Fibroblast of lung (primary cell): Measurements from ENCODE around the gene FGF5. TPM values are rescaled to one million over a fixed set of nuclear protein-coding genes. Genes with fewer than 3 reads are reported as not detected.

Experiments
- DNase-seq, 2 donors: peaks; one replicate each; pipeline versions ENCODE4 v3.0.0 to v3.0.0-alpha.2; 2010; ENCODE audit warnings: low read depth in 2 of 2
- H2AFZ ChIP-seq: 2 replicates; pipeline ENCODE4 v1.5.1; 2012; ENCODE audit warnings: low read length, control low read depth, inconsistent platforms
- H3K27ac ChIP-seq: 2 replicates; pipeline ENCODE4 v1.5.1; 2011; ENCODE audit warnings: low read length, control low read depth; ENCODE audit not compliant: insufficient read depth
- H3K27me3 ChIP-seq: 2 replicates; pipeline ENCODE4 v1.5.1; 2011; ENCODE audit warnings: mild to moderate bottlenecking, low read length; ENCODE audit not compliant: control insufficient read depth, insufficient read depth
- H3K36me3 ChIP-seq: 2 replicates; pipeline ENCODE4 v1.5.1; 2011; ENCODE audit warnings: low read length; ENCODE audit not compliant: control insufficient read depth, insufficient read depth
- H3K4me1 ChIP-seq: 2 replicates; pipeline ENCODE4 v1.5.1; 2011; ENCODE audit warnings: low read length; ENCODE audit not compliant: control insufficient read depth, insufficient read depth; ENCODE audit errors: extremely low read depth
- H3K4me2 ChIP-seq: 2 replicates; pipeline ENCODE4 v1.5.1; 2011; ENCODE audit warnings: low read length, control low read depth; ENCODE audit not compliant: insufficient read depth; ENCODE audit errors: extremely low read depth
- H3K4me3 ChIP-seq, 4 experiments: fragments of 200-600 bp in 1 of 4; sonication (generic) in 1 of 4; replicated peaks in 1 of 4; 2 replicates each; pipeline ENCODE4 v1.5.1; 2011 to 2016; ENCODE audit warnings: low read length in 4 of 4, low read depth in 3 of 4, mild to moderate bottlenecking in 3 of 4, control low read depth in 2 of 4, inconsistent platforms in 1 of 4, mixed read lengths in 1 of 4; ENCODE audit not compliant: insufficient read depth in 1 of 4; ENCODE audit errors: control extremely low read depth in 1 of 4
- H3K79me2 ChIP-seq: 2 replicates; pipeline ENCODE4 v1.5.1; 2012; ENCODE audit warnings: mild to moderate bottlenecking, low read length, inconsistent platforms; ENCODE audit not compliant: control insufficient read depth, insufficient read depth
- H3K9ac ChIP-seq: 2 replicates; pipeline ENCODE4 v1.5.1; 2011; ENCODE audit warnings: mild to moderate bottlenecking, low read length, control low read depth; ENCODE audit not compliant: insufficient read depth
- H3K9me3 ChIP-seq: 2 replicates; pipeline ENCODE4 v1.5.1; 2012; ENCODE audit warnings: low read depth, low read length; ENCODE audit not compliant: control insufficient read depth, insufficient read depth
- H4K20me1 ChIP-seq: 2 replicates; pipeline ENCODE4 v1.5.1; 2011; ENCODE audit warnings: low read length; ENCODE audit not compliant: control insufficient read depth, insufficient read depth; ENCODE audit errors: extremely low read depth
- EZH2 ChIP-seq: IDR thresholded peaks from 2 replicates; pipeline ENCODE4 v1.5.1; 2012; ENCODE audit warnings: low read length, control low read depth, mild to moderate bottlenecking; ENCODE audit errors: missing control alignments
- polyA plus RNA-seq, 2 donors: library from polyadenylated mRNA; depleted of rRNA in 1 of 2; stranded (reverse) in 1 of 2; unstranded in 1 of 2; fragments of >200 nt; gene quantifications; 2 replicates each; pipeline ENCODE4 v1.2.1, GENCODE V29; 2011 to 2012; ENCODE audit warnings: missing spikeins in 1 of 2
- total RNA-seq: library from RNA; depleted of rRNA; stranded (reverse); fragments of >200 nt; gene quantifications from 2 replicates; pipeline ENCODE4 v1.2.1, GENCODE V29; 2014
- TF ChIP-seq, protein P1 (sequence below), 2 donors: IDR thresholded peaks in 1 of 2; conservative IDR thresholded peaks in 1 of 2; 1 replicate in 1 of 2; 2 replicates in 1 of 2; pipeline ENCODE4 v1.5.1; 2011 to 2012; ENCODE audit warnings: low read length in 2 of 2, control low read depth in 1 of 2, inconsistent platforms in 1 of 2, low read depth in 1 of 2, mild to moderate bottlenecking in 1 of 2

FGF5 gene
- total and polyA plus RNA-seq, 2 donors (not counting 1 experiment from before 2014, with no cell fraction given), result 25.8 to 56.4 TPM

DNA sequence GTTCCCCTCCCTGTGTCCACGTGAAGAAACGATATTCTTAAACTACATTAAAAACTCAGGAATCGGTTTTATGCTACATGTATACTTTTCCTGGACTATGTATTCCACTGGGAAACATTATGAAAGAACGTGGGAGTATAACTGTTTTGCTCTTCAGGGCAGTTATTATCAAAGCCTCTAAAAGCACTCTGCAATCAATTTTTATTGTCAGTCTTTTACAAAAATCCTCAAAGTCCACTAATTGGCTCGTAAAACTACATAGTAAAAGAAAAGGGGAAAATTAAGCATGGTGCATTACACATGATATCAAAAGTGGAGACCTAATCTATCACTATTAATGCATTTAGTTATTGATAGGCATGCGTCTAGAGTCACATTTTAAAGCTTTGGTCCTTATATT lies 57.7 kb downstream of the FGF5 start:
- no peak overlapping the region for H3K4me2 ChIP-seq
- H3K27me3 ChIP-seq, result no peaks in the 10 kb centered on the region
- no peak overlapping the region for H2AFZ ChIP-seq
- H4K20me1 ChIP-seq, result no peaks in the 10 kb centered on the region
- no peaks in the 10 kb centered on the region for H3K9me3 ChIP-seq
- no peak overlapping the region for H3K27ac ChIP-seq
- TF ChIP-seq, protein P1, sequence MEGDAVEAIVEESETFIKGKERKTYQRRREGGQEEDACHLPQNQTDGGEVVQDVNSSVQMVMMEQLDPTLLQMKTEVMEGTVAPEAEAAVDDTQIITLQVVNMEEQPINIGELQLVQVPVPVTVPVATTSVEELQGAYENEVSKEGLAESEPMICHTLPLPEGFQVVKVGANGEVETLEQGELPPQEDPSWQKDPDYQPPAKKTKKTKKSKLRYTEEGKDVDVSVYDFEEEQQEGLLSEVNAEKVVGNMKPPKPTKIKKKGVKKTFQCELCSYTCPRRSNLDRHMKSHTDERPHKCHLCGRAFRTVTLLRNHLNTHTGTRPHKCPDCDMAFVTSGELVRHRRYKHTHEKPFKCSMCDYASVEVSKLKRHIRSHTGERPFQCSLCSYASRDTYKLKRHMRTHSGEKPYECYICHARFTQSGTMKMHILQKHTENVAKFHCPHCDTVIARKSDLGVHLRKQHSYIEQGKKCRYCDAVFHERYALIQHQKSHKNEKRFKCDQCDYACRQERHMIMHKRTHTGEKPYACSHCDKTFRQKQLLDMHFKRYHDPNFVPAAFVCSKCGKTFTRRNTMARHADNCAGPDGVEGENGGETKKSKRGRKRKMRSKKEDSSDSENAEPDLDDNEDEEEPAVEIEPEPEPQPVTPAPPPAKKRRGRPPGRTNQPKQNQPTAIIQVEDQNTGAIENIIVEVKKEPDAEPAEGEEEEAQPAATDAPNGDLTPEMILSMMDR (conservative IDR thresholded peaks at IDR 0.05 in 1 of 2, IDR thresholded peaks at IDR 0.05 in 1 of 2; ENCODE audit: low read depth in 1 of 2, low read length in 2 of 2), result no peak
- TF ChIP-seq EZH2, result no peak
- no peak for DNase-seq
- no peak overlapping the region for H3K9ac ChIP-seq
- no peak overlapping the region for H3K4me3 ChIP-seq
- H3K79me2 ChIP-seq, result no peaks in the 10 kb centered on the region
- H3K36me3 ChIP-seq, result no peaks in the 10 kb centered on the region
- H3K4me1 ChIP-seq, result peaks cover 2% of the 10 kb centered on the region

DNA sequence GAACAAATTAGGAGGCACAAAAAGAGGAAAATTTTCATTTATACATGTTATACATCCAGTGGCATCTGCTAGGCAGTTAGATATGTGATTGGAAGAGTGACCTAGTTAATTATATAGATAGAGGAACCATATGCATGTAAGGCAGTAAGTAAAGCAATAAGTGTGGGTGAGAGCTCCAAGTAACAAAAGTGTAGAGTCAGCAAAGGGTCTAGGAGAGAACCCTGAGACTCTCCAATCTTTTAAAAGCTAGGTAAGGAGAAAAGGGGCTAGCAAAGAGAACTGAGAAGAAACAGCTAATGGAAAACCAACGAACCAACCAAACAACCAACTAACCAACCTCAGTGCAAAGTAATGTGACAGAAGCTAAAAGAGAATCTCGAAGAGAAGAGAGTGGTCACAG lies 65.2 kb downstream of the FGF5 start:
- Histone ChIP-seq H3K27me3 (no peaks in the 10 kb centered on the region), H3K4me1 (no peaks in the 10 kb centered on the region), H3K4me3 (no peak overlapping the region), H3K27ac (no peak overlapping the region), H4K20me1 (no peaks in the 10 kb centered on the region), H2AFZ (no peak overlapping the region), H3K79me2 (no peaks in the 10 kb centered on the region), H3K4me2 (no peak overlapping the region), H3K9ac (no peak overlapping the region), H3K9me3 (no peaks in the 10 kb centered on the region), H3K36me3 (no peaks in the 10 kb centered on the region)
- TF ChIP-seq EZH2, result no peak
- TF ChIP-seq, protein P1 (conservative IDR thresholded peaks at IDR 0.05 in 1 of 2, IDR thresholded peaks at IDR 0.05 in 1 of 2; ENCODE audit: low read depth in 1 of 2, low read length in 2 of 2), result no peak
- no peak for DNase-seq

DNA sequence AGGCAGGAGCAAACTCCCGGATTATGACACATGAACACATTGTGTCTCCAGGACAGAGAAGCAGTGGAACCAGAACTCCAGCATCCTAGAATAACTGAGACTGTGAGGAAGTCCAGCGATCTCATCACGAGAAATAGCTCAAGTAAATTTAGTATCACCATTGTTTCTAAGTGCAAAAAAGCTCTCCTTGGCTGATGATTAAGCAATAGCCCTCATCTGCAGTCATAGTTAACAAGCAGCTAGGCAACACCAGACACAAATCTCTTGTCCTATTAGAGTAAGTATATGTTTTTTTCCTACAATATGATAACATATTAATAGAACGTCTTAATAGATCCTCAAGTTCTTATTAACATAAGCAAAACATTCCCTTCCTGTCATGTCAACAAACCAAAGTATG lies 66.7 kb downstream of the FGF5 start:
- no peak for DNase-seq
- H3K4me2 ChIP-seq, result no peak overlapping the region
- H2AFZ ChIP-seq, result no peak overlapping the region
- H3K4me1 ChIP-seq, result no peaks in the 10 kb centered on the region
- no peak overlapping the region for H3K9ac ChIP-seq
- no peak overlapping the region for H3K4me3 ChIP-seq
- no peak for TF ChIP-seq EZH2
- TF ChIP-seq, protein P1 (conservative IDR thresholded peaks at IDR 0.05 in 1 of 2, IDR thresholded peaks at IDR 0.05 in 1 of 2; ENCODE audit: low read depth in 1 of 2, low read length in 2 of 2), result no peak
- no peaks in the 10 kb centered on the region for H3K27me3 ChIP-seq
- no peak overlapping the region for H3K27ac ChIP-seq
- H3K79me2 ChIP-seq, result no peaks in the 10 kb centered on the region
- H3K9me3 ChIP-seq, result no peaks in the 10 kb centered on the region
- H4K20me1 ChIP-seq, result no peaks in the 10 kb centered on the region
- no peaks in the 10 kb centered on the region for H3K36me3 ChIP-seq
